RWPE2 (cell line): ENCODE data around the gene UNC5CL.

Experiments used
- ATAC-seq: fragments of 200-7000 bp; cut with Tn5 transposase; 3 replicates; pipeline ENCODE4 v1.9.1; 2021; ENCODE audit warnings: low read depth
- DNase-seq: peaks from one replicate; pipeline ENCODE4 v3.0.0-alpha.2; 2020; ENCODE audit warnings: low spot score
- H3K27ac ChIP-seq: fragments of 450-650 bp; 2 replicates; pipeline ENCODE4 v1.5.1; 2017; ENCODE audit warnings: mild to moderate bottlenecking; ENCODE audit not compliant: poor library complexity, severe bottlenecking
- H3K27me3 ChIP-seq: fragments of 250-450 bp; sonication (Bioruptor Pico); 2 replicates; pipeline ENCODE4 v1.5.1; 2021; ENCODE audit warnings: mild to moderate bottlenecking, moderate library complexity; ENCODE audit not compliant: insufficient read depth, poor library complexity, severe bottlenecking
- H3K36me3 ChIP-seq: fragments of 250-450 bp; sonication (Bioruptor Pico); 2 replicates; pipeline ENCODE4 v1.5.1; 2020; ENCODE audit warnings: low read depth, mild to moderate bottlenecking, moderate library complexity
- H3K4me1 ChIP-seq: fragments of 250-450 bp; sonication (Bioruptor Pico); 2 replicates; pipeline ENCODE4 v1.5.1; 2021; ENCODE audit warnings: mild to moderate bottlenecking, moderate library complexity; ENCODE audit not compliant: insufficient read depth, poor library complexity, severe bottlenecking
- H3K4me3 ChIP-seq: fragments of 250-450 bp; sonication (Bioruptor Pico); 2 replicates; pipeline ENCODE4 v1.5.1; 2021; ENCODE audit warnings: mild to moderate bottlenecking, moderate library complexity; ENCODE audit not compliant: severe bottlenecking
- H3K9me3 ChIP-seq: fragments of 250-450 bp; sonication (Bioruptor Pico); 2 replicates; pipeline ENCODE4 v1.5.1; 2021; ENCODE audit warnings: mild to moderate bottlenecking, moderate library complexity; ENCODE audit not compliant: severe bottlenecking
- CTCF ChIP-seq: fragments of 450-650 bp; IDR thresholded peaks from one replicate; pipeline ENCODE4 v1.5.1; 2017; ENCODE audit warnings: mild to moderate bottlenecking, moderate library complexity; ENCODE audit not compliant: poor library complexity, severe bottlenecking

The UNC5CL gene

DNA sequence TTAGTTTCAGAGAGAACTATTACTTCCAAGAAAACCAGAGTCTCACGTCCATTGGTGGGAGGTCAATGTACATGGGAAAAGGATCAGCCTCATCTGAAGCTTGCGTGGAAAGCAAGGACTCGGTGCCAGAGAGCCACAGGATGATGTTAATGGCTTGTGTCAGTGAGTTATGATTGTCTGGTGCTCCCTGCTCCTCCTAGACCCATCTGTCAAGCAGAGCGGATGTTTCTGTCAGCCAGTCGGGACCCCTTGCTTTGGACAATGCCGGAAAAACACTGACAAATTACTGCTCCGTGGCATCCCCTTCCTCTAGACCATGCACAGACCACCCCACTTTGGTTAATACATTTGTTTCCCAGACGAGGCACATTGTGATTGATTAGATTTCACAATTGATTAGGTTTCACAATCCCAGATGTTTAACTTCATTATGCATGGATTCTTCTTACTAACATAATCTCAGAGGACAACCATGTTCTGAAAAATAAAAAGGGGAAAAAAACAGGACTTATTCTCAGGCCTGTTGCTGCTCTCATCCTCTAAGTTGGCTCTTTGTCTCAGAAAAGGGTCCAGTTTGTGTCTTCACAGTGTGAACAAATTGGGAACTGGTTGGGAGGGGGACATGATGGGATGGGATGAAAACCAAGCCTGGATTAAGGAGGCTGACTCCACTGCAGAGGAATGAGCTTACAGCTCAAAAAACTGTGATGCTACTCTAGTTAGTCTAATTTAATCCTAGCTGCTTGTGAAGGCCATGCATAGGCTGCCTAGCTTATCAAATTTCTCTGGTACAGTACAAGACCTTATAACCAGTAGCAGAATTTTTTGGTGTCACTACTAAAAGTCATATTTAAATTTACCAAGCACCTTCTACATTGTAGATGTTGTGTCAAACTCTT, 51.9 kb downstream of the UNC5CL start:
- Histone ChIP-seq H3K4me1 (no peaks in the 10 kb centered on the region), H3K27ac (no peak overlapping the region), H3K4me3 (no peak overlapping the region), H3K9me3 (no peaks in the 10 kb centered on the region), H3K27me3 (no peaks in the 10 kb centered on the region), H3K36me3 (no peaks in the 10 kb centered on the region)
- DNase-seq (no peak), ATAC-seq (no peak)
- no peak for TF ChIP-seq CTCF

- H3K36me3 ChIP-seq: no peaks in the 10 kb centered on the region
- no peak for TF ChIP-seq CTCF
- no peaks in the 10 kb centered on the region for H3K4me1 ChIP-seq
- H3K27me3 ChIP-seq: no peaks in the 10 kb centered on the region
- ATAC-seq (no peak; the same call in 2 of the 3 replicates), DNase-seq (no peak)
- H3K9me3 ChIP-seq: no peaks in the 10 kb centered on the region
- H3K4me3 ChIP-seq: no peak overlapping the region
- no peak overlapping the region for H3K27ac ChIP-seq
Observed at GRCh38 chr6:40986364-40986763, 52.7 kb downstream of the UNC5CL start.

DNA sequence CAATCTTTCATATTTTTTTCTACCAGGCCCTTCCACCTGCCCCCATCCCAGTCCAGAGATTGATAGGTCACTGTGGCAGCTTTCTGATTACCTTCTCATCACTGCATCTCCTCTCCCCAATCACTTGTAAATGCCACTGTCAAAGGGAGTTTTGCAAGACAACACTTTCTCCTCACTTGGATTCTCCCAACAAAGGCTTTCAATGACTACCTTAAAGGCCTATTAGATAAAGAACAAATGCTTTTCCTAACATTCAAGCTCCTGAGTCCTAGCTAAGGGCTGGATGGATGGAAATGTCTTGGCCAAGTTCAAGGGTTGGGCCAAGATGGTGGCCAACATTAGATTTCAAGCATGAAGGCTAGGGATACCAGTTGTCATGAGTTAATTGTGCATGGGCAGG, 55.3 kb downstream of the UNC5CL start:
- no peak for ATAC-seq
- no peaks in the 10 kb centered on the region for H3K9me3 ChIP-seq
- no peaks in the 10 kb centered on the region for H3K36me3 ChIP-seq
- H3K4me3 ChIP-seq: no peak overlapping the region
- H3K4me1 ChIP-seq: no peaks in the 10 kb centered on the region
- no peak overlapping the region for H3K27ac ChIP-seq
- DNase-seq: no peak
- no peaks in the 10 kb centered on the region for H3K27me3 ChIP-seq
- TF ChIP-seq CTCF: no peak

GRCh38 chr6:40982917-40983316, 56.1 kb downstream of the UNC5CL start:
- ATAC-seq (no peak), DNase-seq (no peak)
- H3K4me1 ChIP-seq: no peaks in the 10 kb centered on the region
- H3K9me3 ChIP-seq: no peaks in the 10 kb centered on the region
- no peak overlapping the region for H3K4me3 ChIP-seq
- TF ChIP-seq CTCF: no peak
- no peaks in the 10 kb centered on the region for H3K36me3 ChIP-seq
- H3K27ac ChIP-seq: no peak overlapping the region
- H3K27me3 ChIP-seq: no peaks in the 10 kb centered on the region

- no peaks in the 10 kb centered on the region for H3K4me1 ChIP-seq
- H3K36me3 ChIP-seq: no peaks in the 10 kb centered on the region
- H3K27me3 ChIP-seq: no peaks in the 10 kb centered on the region
- no peak for ATAC-seq
- H3K27ac ChIP-seq: no peak overlapping the region
- TF ChIP-seq CTCF: no peak
- H3K4me3 ChIP-seq: no peak overlapping the region
- DNase-seq: no peak
- no peaks in the 10 kb centered on the region for H3K9me3 ChIP-seq
Observed at GRCh38 chr6:40978687-40979289, 60.2 kb downstream of the UNC5CL start.
